Neural progenitor cell (in vitro differentiated cells): ENCODE measurements around the gene ACAN.

Source experiments
- CTCF ChIP-seq: fragments of 200-600 bp; sonication (generic); IDR thresholded peaks from 2 replicates; pipeline ENCODE4 v1.5.1; 2017; ENCODE audit warnings: antibody characterized with exemption, mild to moderate bottlenecking
- EZH2 ChIP-seq: fragments of 200-600 bp; sonication (generic); IDR thresholded peaks from 2 replicates; pipeline ENCODE4 v1.6.1; 2017; ENCODE audit warnings: antibody characterized with exemption, mild to moderate bottlenecking, moderate library complexity

GRCh38 chr15:88880944-88881740 is 77.9 kb downstream of the ACAN start:
- TF ChIP-seq CTCF (no peak), EZH2 (no peak)
